NCI-H2107 (cell line): ENCODE results near the gene ASIC1.
A peak's percentile ranks its signal among the peaks of the same experiment; 100 is the strongest.

Source experiments
- DNase-seq: peaks from one replicate; lab custom pipeline; 2025; lab: John Stamatoyannopoulos, UW

ASIC1 gene

DNA sequence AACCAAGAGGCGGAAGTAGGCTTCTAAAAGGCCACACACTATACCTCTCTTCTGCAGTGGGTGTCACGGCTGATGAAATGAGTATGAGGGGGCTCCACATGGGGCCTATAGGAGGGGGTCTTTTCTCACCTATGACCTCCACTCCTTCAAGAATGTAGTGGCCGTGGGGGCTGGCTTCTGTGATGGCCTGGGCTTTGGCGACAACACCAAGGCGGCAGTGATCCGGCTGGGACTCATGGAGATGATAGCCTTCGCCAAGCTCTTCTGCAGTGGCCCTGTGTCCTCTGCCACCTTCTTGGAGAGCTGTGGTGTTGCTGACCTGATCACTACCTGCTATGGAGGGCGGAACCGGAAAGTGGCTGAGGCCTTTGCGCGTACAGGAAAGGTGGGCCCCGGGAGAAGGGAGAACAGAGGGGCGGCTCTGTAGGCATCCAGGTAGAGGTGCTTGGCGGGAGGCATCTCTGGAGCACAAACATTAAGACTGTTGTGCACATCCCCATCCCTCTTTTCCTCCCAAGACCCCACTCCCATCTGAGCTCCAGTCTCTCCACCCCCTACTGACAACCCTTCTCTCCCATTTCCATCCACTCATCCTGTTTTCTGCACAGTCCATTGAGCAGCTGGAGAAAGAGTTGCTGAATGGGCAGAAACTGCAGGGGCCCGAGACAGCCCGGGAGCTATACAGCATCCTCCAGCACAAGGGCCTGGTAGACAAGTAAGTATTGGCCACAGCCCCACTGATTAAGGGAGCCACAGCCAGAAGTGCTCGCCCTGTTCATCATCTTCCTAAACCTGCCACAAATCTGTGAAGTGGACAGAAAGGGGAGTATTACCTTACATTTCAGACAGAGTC lies 50.2 kb downstream of the ASIC1 start:
- DNase-seq, result no peak

DNA sequence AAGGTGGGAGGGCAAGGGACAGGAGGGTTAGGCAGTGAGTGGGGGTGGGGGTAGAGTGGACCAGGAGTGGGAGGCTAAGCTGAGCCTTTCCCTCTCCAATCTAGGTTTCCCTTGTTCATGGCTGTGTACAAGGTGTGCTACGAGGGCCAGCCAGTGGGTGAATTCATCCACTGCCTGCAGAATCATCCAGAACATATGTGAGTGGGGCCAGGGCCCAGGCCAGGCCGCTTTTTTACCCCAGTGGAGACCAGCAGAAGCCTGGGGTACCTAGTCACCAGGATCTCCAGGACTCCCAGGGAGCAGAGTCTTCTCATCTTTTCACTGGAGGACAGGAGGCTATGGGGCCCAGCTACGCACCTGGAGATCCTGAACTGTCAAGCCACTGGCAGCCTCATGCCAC lies 51.9 kb downstream of the ASIC1 start:
- no peak for DNase-seq

DNA sequence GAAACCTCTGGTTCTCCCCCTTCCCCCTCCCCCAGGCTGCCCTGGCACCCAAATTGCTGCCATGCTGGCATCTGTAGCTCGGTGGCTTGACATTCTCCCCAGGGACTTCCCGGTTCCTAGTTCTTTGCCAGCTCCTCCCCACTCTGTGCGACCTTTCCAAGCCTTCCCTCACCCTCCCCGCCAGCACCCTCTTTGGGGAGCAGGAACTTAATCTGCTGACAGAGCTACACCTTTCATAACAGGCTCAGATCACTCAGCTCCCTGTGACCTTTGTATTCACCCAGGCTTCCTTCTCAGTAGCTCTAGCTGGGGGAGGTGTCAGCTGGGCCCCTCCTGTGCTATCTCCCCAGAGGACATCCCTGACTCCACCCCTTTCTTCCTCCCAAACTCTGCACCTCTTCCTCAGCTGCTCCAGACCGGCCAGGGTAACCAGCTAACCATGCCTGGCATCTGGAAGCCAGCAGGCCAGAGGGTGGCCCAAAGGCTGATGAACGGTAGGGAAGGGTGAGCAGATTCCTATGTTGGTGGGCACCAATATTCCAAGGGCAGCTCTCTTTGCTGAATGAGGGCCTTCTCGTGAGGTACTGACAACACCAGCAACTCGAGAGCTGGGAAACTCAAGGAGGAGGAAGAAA lies 52.8 kb downstream of the ASIC1 start:
- DNase-seq, result peak; percentile 53

DNA sequence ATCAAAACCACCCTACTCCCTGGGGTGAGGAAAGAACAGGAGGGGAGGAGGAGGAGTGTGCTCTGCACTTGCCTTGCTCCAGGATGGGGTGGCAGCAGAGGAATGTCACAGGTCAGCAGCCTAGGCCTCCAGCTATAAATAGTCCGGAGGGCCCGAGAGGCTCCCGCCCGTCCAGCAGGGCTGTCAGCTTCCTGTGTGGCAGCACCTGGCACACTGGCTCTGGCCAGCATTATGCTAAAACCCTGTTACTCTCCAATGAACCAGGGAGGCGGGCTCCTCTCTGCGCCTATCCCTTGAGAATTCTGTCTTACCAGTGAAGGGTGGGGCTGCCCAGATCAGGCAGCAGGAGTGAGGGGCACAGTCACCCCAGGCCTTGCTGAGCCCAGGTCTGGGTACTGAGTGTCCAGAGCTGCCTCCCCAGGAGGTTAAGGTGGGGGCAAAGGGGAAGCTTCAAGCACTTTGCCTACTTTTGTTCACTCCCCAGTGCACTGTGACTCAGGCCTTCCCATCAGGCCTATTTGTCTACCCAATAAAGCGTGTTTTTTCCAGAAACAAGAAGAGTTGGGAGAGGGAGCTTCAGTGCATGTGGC lies 53.5 kb downstream of the ASIC1 start:
- DNase-seq, result peak; percentile 38

DNA sequence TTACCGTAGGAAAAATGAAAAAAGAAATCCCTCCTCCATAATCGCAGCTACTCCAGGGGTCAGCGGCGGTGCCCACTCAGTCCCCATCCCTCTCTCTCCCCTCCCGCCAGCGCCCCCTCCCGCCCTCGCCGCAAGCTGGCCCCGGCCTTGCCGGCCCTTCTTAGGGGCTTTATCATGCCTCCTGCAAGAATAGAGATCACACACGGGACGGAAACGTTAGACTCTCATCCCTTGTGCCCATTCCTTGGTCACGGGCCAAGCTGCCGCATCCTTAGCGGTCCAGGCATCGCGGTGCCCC lies 53.9 kb downstream of the ASIC1 start:
- DNase-seq, result no peak

DNA sequence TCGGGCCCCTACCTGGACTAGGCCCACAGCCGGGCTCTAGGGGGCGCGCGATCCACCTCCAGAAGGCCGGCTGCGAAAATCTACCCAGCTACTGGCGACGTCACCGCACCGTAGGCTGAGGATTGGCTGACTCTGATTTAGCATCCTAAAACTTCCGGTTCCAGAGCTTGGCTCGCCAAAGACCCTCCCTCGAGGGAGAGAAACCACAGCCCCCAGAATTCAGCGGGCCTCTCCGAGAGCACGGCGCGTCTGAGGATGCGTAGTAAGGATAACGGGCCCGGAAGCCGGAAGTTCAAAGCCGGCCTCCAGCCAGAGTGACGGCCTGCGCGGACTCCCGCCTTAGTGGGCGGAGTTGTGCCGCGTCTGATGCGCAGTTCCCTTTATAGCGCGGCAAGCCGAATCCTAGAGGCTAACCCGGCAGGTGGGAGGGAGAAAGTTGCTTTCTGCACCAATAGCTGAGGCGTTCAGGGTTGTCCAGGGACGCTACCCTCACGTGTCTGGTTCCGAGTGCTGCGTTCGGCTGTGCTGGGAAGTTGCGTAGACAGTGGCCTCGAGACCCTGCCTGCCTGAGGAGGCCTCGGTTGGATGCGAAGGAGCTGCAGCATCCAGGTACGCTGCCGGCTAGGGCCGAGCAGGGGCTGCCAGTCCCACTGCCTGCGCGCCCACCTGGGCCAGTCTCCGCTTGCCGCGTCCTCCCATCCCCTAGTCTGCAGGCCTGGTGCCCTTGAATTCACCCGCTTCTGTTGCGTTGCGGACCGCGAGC lies 54.5 kb downstream of the ASIC1 start, which contains the start of gene COX14:
COX14 (plus strand) TSS at position 544 of the 763 bp plus-strand sequence. CDS start 7,808 bp downstream, outside the sequence.
- peak; percentile 99 for DNase-seq

DNA sequence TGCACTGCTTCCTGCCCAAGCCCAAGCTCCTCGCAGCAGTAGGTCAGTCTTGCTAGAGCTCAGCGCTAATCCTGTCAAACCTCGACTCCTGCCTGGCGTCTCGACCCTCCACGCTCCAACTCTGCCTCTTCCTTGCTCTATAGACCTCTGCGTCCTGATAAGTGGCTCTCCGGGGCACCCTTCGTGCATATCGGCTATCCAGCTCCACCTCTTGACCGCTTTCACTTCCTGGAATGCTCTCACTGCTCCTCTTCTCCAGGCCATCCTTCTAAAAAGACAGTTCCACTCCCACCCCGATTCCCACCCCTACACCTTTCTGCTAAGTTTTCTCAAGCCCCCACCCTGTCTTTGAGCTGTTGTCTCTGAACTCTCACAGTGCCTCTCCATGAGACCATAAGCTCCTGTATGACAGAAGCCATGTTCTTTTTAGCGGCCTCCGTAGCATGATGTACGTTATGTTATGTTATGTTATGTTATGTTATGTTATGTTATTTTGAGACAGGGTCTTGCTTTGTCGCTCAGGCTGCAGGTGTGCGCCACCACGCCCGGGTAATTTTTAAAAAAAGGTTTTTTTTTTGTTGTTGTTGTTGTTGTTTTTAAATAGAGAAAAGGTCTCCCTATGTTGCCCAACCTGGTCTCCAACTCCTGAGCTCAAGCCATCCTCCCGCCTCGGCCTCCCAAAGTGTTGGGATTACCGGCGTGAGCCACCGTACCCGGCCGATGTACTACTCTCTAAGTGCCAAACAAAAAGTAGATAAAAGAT lies 55.2 kb downstream of the ASIC1 start:
- DNase-seq, result no peak

DNA sequence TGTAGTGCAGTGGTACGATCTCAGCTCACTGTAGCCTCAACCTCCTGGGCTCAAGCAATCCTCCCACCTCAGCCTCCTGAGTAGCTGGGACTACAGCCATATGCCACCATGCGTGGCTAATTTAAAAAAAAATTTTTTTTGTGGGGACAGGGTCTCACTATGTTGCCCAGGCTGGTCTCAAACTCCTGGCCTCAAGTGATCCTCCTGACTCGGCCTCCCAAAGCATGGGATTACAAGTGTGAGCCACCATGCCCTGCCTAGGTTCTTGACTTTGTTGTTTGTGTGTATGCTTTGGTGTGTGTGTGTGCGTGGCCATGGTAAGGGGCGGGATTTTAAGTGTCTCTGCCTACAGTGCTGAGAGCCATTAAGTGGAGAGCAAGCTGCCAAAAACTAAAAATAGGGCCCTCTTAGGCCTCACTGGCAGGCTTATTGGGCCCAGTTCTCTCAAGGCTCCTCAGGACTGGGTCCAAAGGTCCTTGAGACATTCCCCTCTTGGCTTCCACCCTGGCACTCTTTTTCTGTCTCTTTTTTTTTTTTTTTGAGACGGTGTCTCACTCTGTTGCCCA lies 59.7 kb downstream of the ASIC1 start:
- no peak for DNase-seq

DNA sequence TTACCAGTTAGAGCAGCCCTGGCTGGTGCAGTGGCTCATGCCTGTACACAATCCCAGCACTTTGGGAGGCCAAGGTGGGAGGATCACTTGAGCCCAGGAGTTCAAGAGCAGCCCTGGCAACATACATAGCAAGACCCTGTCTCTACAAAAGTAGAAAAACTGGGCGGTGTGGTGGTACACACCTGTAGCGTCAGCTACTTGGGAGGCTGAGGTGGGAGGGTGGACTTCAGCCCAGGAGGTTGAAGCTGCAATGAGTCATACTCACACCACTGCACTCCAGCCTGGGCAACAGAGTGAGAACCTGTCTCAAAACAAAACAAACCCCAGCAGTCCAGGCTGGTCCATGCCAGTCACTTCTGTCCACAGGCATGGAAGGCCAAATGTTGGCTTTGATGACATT lies 62.0 kb downstream of the ASIC1 start:
- DNase-seq, result no peak

DNA sequence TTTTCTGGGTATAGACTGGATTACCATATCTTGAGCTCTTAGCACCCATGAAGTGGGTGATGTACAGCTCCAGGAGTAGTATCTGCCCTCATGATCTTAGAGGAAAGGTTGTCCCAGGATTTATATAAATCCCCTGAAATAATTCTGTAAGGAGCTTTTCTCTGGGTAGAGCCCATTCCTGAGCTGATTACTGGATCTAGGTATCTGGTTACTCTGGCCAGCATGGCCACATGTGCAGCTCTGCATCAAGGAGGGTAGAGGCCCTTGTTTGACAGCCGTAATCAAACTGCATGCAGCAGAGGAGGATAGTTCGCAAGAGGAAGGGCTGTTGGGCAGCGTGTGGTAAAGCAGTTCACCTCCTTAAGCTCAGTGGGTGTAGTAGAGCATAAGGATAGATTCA lies 63.1 kb downstream of the ASIC1 start:
- no peak for DNase-seq

DNA sequence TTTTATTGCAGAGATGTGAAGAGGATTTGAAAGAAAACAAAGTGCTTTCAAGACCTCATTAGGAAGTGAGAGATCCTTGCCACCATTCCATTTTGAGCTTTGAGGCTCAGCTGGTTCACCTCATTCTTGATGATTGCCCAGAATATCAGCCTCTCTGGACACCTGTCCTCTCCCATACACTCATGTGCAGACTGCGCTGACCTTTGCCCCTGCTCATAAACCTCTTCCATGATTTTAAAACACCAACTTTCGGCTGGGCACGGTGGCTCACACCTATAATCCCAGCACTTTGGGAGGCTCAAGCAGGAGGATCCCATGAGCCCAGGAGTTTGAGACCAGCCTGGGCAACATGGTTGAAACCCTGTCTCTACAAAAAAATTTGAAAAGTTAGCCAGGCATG lies 63.6 kb downstream of the ASIC1 start:
- no peak for DNase-seq

DNA sequence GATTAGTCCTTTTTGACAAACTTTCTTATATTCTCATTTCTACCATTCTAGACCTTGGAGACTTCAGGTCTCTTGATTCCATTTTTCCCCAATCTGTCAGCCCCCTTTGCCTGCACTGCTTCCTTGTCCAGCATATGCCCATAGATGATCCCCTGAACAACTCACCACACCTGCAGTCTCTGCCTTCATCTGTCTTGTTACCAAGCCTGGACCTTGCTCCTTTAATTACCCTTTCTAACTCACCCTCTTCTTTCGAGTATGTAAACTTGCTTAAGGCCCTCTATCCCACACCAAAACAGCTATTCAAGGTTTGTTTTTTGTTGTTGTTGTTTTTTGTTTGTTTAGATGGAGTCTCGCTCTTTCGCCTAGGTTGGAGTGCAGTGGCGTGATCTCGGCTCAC lies 64.2 kb downstream of the ASIC1 start:
- DNase-seq, result no peak

DNA sequence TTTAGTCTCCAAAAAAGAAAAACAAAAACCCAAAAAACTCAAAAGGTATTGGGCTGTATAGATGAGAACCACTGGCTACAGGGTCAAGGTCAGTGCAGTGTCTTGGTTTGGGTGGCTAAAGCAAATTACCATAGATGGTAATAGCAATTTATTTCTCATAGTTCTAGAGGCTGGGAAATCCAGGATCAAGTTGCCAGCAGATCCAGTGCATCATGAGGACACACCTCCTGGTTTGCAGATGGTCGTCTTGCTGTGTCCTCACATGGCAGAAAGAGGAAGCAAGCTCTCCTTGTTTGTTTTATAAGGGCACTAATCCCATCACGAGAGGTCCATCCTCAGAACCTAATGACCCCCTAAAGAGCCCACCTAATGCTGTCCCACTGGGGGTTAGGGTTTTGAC lies 65.8 kb downstream of the ASIC1 start:
- no peak for DNase-seq

DNA sequence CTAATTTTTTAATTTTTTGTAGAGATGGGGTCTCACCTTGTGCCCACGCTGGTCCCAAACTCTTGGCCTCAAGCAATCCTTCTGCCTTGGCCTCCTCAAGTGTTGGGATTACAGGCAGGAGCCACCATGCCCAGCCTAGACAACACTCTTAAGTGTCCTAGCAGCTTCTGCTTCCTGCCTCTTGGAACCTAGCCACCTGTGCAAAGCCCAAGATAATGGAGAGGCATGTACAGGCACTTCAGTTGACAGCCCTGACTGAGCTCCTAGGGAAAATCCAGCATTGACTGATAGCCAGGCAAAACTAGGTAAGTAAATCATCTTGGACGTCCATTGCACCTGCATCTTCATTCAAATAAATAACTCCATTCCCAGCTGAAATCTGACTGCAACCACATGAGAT lies 70.2 kb downstream of the ASIC1 start:
- no peak for DNase-seq

DNA sequence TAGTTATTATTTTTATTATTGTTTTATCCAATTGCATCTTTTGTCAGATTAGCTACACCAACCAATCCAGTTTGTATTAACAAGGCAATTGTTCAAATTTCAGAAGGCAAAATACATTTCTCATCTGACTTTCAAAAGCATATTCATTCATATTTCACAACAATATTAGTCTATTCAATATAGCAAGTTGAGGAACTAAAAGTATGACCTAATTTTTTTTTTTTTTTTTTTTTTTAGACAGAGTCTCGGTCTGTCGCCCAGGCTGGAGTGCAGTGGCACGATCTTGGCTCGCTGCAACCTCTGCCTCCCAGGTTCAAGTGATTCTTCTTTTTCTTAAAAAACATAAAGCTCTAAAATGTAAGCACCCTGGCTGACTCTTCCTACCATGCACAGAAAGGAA lies 71.9 kb downstream of the ASIC1 start:
- no peak for DNase-seq

DNA sequence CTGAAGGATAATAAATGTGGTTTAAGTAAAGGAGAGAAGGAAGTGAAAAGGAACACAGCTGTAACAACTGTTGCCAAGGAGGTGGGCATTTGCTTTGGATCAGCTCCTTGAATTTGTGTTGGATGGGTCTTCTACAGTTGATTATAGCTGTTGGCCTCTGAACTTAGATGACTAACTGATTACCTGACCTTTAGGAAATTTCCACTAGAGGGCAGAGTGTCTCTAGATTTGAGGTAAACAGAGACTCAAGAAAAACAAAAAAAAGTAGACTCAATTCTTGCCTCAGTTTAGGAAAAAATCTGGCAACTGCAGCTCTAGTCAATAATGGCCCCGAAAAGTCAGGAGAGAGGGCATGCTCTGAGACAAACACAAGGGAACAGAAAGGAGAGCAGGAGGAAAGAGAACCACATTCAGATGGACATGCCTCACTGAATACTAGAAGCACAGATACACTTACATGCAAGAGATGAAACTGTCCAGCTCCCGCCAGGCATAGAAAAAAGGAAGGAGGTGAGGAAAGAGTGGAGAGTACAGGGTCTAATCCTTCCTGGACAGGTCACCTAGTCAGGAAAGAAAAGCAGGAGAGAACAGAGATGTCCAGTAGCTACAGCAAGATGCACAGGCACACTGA lies 75.2 kb downstream of the ASIC1 start:
- no peak for DNase-seq
